ENCODE data around the gene CYSTM1. TPM values are rescaled to one million over a fixed set of nuclear protein-coding genes. Genes with fewer than 3 reads are reported as not detected.

Gene CYSTM1
- total and polyA plus RNA-seq, 2 donors (not counting 1 experiment from before 2014, with no cell fraction given) = 6.2 to 17.0 TPM

GRCh38 chr5:140239461-140239860 lies 64.5 kb downstream of the CYSTM1 start:
- intact Hi-C loops (cut with micrococcal nuclease) = no loop called here
- 100% methylated on average over 2 of the region's 5 CpGs for WGBS (ENCODE audit: insufficient coverage)
- ATAC-seq (ENCODE audit: low read depth) = no peak

More at GRCh38 chr5:140239461-140239860, 64.5 kb downstream of the CYSTM1 start:
- H3K79me2 ChIP-seq (ENCODE audit: control insufficient read depth, insufficient read depth, low read length) = no peaks in the 10 kb centered on the region
- no peaks in the 10 kb centered on the region for H3K27me3 ChIP-seq (replicated peaks in 1 of 4; ENCODE audit: control extremely low read depth in 1 of 4, control insufficient read depth in 3 of 4, insufficient read depth in 4 of 4, low read length in 3 of 4)
- no peak overlapping the region for H3K27ac Mint-ChIP-seq
- H3K4me1 Mint-ChIP-seq = peaks cover 1% of the 10 kb centered on the region
- POLR2A ChIA-PET = no interaction called here
- no peak overlapping the region for H3K9ac ChIP-seq (ENCODE audit: low read length)
- H3K4me2 ChIP-seq (replicated peaks; ENCODE audit: low read depth, low read length, poor library complexity, severe bottlenecking) = no peak overlapping the region
- DNase-seq = no peak
- H2AFZ ChIP-seq (ENCODE audit: insufficient read depth, low read depth, low read length, poor library complexity, severe bottlenecking) = no peak overlapping the region
- no peaks in the 10 kb centered on the region for H3K9me3 ChIP-seq (ENCODE audit: control extremely low read depth in 1 of 3, control insufficient read depth in 2 of 3, insufficient read depth in 1 of 3, low read length in 2 of 3)
- no peaks in the 10 kb centered on the region for H3K27me3 Mint-ChIP-seq
- TF ChIP-seq CTCF (IDR thresholded peaks at IDR 0.05) = no peak
- no peak for TF ChIP-seq EZH2 (IDR thresholded peaks at IDR 0.05; ENCODE audit: borderline replicate concordance, insufficient read depth, low read depth, low read length, poor library complexity, severe bottlenecking)
- H4K20me1 ChIP-seq (ENCODE audit: control insufficient read depth, insufficient read depth, low read length, poor library complexity, severe bottlenecking) = no peaks in the 10 kb centered on the region
- H3K4me3 Mint-ChIP-seq = no peak overlapping the region
- no peak overlapping the region for H3K27ac ChIP-seq (ENCODE audit: low read length in 2 of 2)
- H3K9me3 Mint-ChIP-seq (ENCODE audit: insufficient read depth) = no peaks in the 10 kb centered on the region
- H3K4me1 ChIP-seq (ENCODE audit: control insufficient read depth in 2 of 2, insufficient read depth in 2 of 2, low read length in 2 of 2) = peaks cover 0 to 2% of the 10 kb centered on the region in 2 donors
- CTCF ChIA-PET = interaction anchor here (0.7 to 24.1 kb wide), 15 partner anchors 9 to 483 kb away, joined by 3 to 594 read pairs (median 4); partner anchors contain the start of genes HBEGF and SLC4A9
- H3K36me3 ChIP-seq (replicated peaks in 1 of 2; ENCODE audit: control extremely low read depth in 1 of 2, control insufficient read depth in 1 of 2, extremely low read depth in 1 of 2, insufficient read depth in 2 of 2, low read length in 1 of 2) = no peaks in the 10 kb centered on the region
- H3K4me3 ChIP-seq (ENCODE audit: control extremely low read depth in 1 of 5, extremely low read depth in 1 of 5, insufficient read depth in 1 of 5, low read depth in 2 of 5, low read length in 4 of 5) = no peak overlapping the region

All from B cell (primary cell).